ENCODE data around the gene KLRB1. TPM values are rescaled to one million over a fixed set of nuclear protein-coding genes. Genes with fewer than 3 reads are reported as not detected.

The KLRB1 gene
- total and polyA plus RNA-seq, 2 of the 13 experiments (the other 11 are each of a cell fraction or from before 2014, with no cell fraction given) = not detected

- in situ Hi-C loops (cut with HindIII; ENCODE audit: extremely low pct_ligation_motif_present, low pct_unique_long_range_greater_than_20kb) (no loop called here), intact Hi-C loops (cut with micrococcal nuclease; ENCODE audit: unreplicated experiment) (no loop called here)
- H3K79me2 ChIP-seq (ENCODE audit: insufficient read depth, low read length) = peaks cover 38% of the 10 kb centered on the region
- ATAC-seq = no peak
- no peak for DNase-seq (ENCODE audit: low spot score)
- peak overlapping the region; percentile 82 for H3K27ac ChIP-seq (ENCODE audit: extremely low read length, insufficient read depth, low read length)
- ChIA-PET CTCF (ENCODE audit: low intra/inter-chr PET ratio, low total read pairs) (no interaction called here), POLR2A (no interaction called here)
- WGBS (ENCODE audit: low lambda C conversion rate) = 24% methylated on average over 4 of the region's 4 CpGs
- H2AFZ ChIP-seq (ENCODE audit: low read length) = no peak overlapping the region
- H4K20me1 ChIP-seq (ENCODE audit: insufficient read depth, low read length) = no peaks in the 10 kb centered on the region; the same call in 1 of the 2 replicates
- FAIRE-seq = no peak
- peaks cover 50% of the 10 kb centered on the region for H3K4me1 ChIP-seq (ENCODE audit: insufficient read depth, low read length)
- peaks cover 1 to 8% of the 10 kb centered on the region in 2 experiments for H3K36me3 ChIP-seq (replicated peaks in 1 of 2; ENCODE audit: control insufficient read depth in 1 of 2, insufficient read depth in 2 of 2, low read length in 2 of 2)
- peak overlapping the region; percentile 83 for H3K4me2 ChIP-seq (ENCODE audit: low read depth, low read length)
- no peaks in the 10 kb centered on the region for H3K9me3 ChIP-seq (ENCODE audit: low read length)
- BruUV-seq (replicated peaks) = no TSS peak
- H3K27me3 ChIP-seq (ENCODE audit: control insufficient read depth in 1 of 2, insufficient read depth in 2 of 2, low read length in 2 of 2) = no peaks in the 10 kb centered on the region; a peak in 1 of 5 replicates
- peak overlapping the region; percentile 83 for H3K9ac ChIP-seq (ENCODE audit: insufficient read depth, low read depth, low read length)
- H3K4me3 ChIP-seq (replicated peaks in 1 of 3; ENCODE audit: insufficient read depth in 1 of 3, low read depth in 2 of 3, low read length in 3 of 3) = peak overlapping the region; percentile 72 to 92 (median 86)
- TF ChIP-seq ELF3 (CRISPR knock-in tag; IDR thresholded peaks at IDR 0.05) (0 out of 2 replicates have a peak, but pooled peaks have one; percentile 2), GPBP1L1 (CRISPR knock-in tag; IDR thresholded peaks at IDR 0.05) (no peak), PHF5A (CRISPR knock-in tag; IDR thresholded peaks at IDR 0.05; ENCODE audit: low read depth, unreplicated experiment) (no peak), GMEB1 (CRISPR knock-in tag; IDR thresholded peaks at IDR 0.05; ENCODE audit: borderline replicate concordance) (0 out of 2 replicates have a peak, but pooled peaks have one; percentile 1), ZBTB40 (IDR thresholded peaks at IDR 0.05) (no peak), ZBTB40 (CRISPR knock-in tag; IDR thresholded peaks at IDR 0.05) (no peak), ZBTB46 (CRISPR knock-in tag; IDR thresholded peaks at IDR 0.05; ENCODE audit: borderline replicate concordance) (no peak), GRHL1 (CRISPR knock-in tag; conservative IDR thresholded peaks at IDR 0.05) (no peak)
Measured at GRCh38 chr12:9650151-9650576, 42.4 kb upstream of the KLRB1 start.

Data from HepG2 (cell line).